Neural progenitor cell (in vitro differentiated cells): Measurements from ENCODE around the gene PACSIN2.

Experiments used
- EZH2 ChIP-seq: fragments of 200-600 bp; sonication (generic); IDR thresholded peaks from 2 replicates; pipeline ENCODE4 v1.6.1; 2017; ENCODE audit warnings: antibody characterized with exemption, mild to moderate bottlenecking, moderate library complexity
- EZH2phosphoT487 ChIP-seq: fragments of 200-600 bp; sonication (generic); IDR thresholded peaks from 2 replicates; pipeline ENCODE4 v1.6.1; 2017; ENCODE audit warnings: antibody characterized with exemption
- TF ChIP-seq, protein P1 (sequence below): fragments of 200-600 bp; sonication (generic); IDR thresholded peaks from 2 replicates; pipeline ENCODE4 v1.5.1; 2017; ENCODE audit warnings: antibody characterized with exemption, mild to moderate bottlenecking

DNA sequence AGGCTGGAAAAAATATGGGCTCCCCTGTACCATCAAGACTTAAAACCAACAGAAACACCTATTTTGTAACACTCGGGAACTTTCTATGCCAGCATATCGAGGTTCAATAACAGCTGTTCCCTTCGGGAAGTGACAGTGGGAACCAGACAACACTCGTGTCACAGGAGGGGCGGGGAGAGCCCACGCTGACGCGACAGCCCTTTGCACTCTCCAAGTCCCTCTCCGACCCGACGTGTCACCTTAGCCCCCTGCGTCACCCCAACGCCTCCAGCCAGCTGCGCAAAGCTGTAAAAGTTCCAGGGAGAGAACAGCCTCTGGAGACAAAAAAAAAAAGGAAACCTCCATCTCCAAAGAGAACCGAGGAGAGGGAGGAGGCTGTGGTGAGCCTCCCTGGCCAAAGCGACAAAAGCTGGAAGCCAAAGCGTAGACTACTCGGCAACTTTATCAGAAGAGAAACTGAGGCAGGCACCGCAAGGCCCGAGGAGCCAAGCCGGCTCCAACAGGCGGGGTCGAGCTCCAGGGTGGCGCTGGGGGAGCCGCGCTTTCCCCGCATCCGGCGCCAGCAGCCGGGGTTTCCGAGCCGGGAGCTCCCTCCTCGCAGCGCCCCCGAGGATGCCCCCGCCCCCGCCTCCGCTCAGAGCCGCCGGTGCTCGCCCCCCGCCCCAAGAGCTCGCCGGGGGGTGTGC, 158.6 kb downstream of the PACSIN2 start:
- TF ChIP-seq, protein P1, sequence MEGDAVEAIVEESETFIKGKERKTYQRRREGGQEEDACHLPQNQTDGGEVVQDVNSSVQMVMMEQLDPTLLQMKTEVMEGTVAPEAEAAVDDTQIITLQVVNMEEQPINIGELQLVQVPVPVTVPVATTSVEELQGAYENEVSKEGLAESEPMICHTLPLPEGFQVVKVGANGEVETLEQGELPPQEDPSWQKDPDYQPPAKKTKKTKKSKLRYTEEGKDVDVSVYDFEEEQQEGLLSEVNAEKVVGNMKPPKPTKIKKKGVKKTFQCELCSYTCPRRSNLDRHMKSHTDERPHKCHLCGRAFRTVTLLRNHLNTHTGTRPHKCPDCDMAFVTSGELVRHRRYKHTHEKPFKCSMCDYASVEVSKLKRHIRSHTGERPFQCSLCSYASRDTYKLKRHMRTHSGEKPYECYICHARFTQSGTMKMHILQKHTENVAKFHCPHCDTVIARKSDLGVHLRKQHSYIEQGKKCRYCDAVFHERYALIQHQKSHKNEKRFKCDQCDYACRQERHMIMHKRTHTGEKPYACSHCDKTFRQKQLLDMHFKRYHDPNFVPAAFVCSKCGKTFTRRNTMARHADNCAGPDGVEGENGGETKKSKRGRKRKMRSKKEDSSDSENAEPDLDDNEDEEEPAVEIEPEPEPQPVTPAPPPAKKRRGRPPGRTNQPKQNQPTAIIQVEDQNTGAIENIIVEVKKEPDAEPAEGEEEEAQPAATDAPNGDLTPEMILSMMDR: no peak
- TF ChIP-seq EZH2phosphoT487: no peak
- no peak for TF ChIP-seq EZH2
